Esophagus muscularis mucosa (tissue), 4 donors: Measurements from ENCODE around the gene FAM117B. TPM values are rescaled to one million over a fixed set of nuclear protein-coding genes. Genes with fewer than 3 reads are reported as not detected.
"Not testable (repeated sequence)": the region's sequence is repeated elsewhere in the genome, so short reads cannot be mapped to it uniquely, and the experiment has no call there.

Experiments
- DNase-seq: peaks from one replicate; pipeline ENCODE4 v3.0.0-alpha.2; 2017; ENCODE audit errors: extremely low spot score
- H3K27ac ChIP-seq, 4 donors: fragments of 200-600 bp; sonication (generic); replicated peaks in 1 of 4; 1 replicate in 3 of 4; 2 replicates in 1 of 4; pipeline ENCODE4 v1.5.1; 2016 to 2019; ENCODE audit warnings: mild to moderate bottlenecking in 1 of 4
- H3K27me3 ChIP-seq, 4 donors: fragments of 200-600 bp; sonication (generic); one replicate each; pipeline versions ENCODE4 v1.5.1 to v1.6.0; 2016 to 2019
- H3K36me3 ChIP-seq, 4 donors: fragments of 200-600 bp; sonication (generic); one replicate each; pipeline ENCODE4 v1.5.1; 2016 to 2019
- H3K4me1 ChIP-seq, 4 donors: fragments of 200-600 bp; sonication (generic); one replicate each; pipeline ENCODE4 v1.5.1; 2016 to 2019
- H3K4me3 ChIP-seq, 4 donors: fragments of 200-600 bp; sonication (generic); 1 replicate in 2 of 4; 2 replicates in 2 of 4; pipeline ENCODE4 v1.5.1; 2016 to 2019; ENCODE audit warnings: mild to moderate bottlenecking in 4 of 4, moderate library complexity in 1 of 4
- H3K9me3 ChIP-seq, 4 donors: fragments of 200-600 bp; sonication (generic); 1 replicate in 3 of 4; 2 replicates in 1 of 4; pipeline ENCODE4 v1.5.1; 2016 to 2019
- EP300 ChIP-seq: sonication (generic); formaldehyde crosslinking; IDR thresholded peaks from one replicate; pipeline ENCODE4 v1.6.1; 2017; ENCODE audit warnings: antibody characterized with exemption
- POLR2A ChIP-seq: fragments of 450-650 bp; IDR thresholded peaks from one replicate; pipeline ENCODE4 v1.6.1; 2017; ENCODE audit warnings: antibody characterized with exemption, moderate library complexity, mild to moderate bottlenecking, low read depth
- POLR2AphosphoS5 ChIP-seq, 2 donors: sonication (generic); formaldehyde crosslinking; IDR thresholded peaks; one replicate each; pipeline ENCODE4 v1.6.1; 2017; ENCODE audit warnings: antibody characterized with exemption in 2 of 2
- WGBS: methylation state at CpG from one replicate; pipeline ENCODE4 v1.1.5; 2018; 5-methylcytosine and 5-hydroxymethylcytosine counted together
- intact Hi-C: fragments of 100-400 bp; cut with DNase I; formaldehyde crosslinking; loops from one replicate; pipeline ENCODE4 v1.15.1; 2023
- total RNA-seq, 4 donors: library from RNA; depleted of rRNA; stranded (reverse); fragments of >200 nt; gene quantifications; one replicate each; pipeline versions ENCODE4 v1.1.0 to v1.2.1, GENCODE V29; 2016
- TF ChIP-seq, protein P1 (sequence below), 3 experiments: fragments of 200-600 bp in 2 of 3; fragments of 450-650 bp in 1 of 3; sonication (generic) in 2 of 3; IDR thresholded peaks; one replicate each; pipeline ENCODE4 v1.5.1; 2017 to 2019; ENCODE audit warnings: antibody characterized with exemption in 3 of 3, mild to moderate bottlenecking in 2 of 3, moderate library complexity in 1 of 3

Gene FAM117B
- total RNA-seq, 4 donors from 2014 or later = 2.8 to 5.0 (median 4.2) TPM

DNA sequence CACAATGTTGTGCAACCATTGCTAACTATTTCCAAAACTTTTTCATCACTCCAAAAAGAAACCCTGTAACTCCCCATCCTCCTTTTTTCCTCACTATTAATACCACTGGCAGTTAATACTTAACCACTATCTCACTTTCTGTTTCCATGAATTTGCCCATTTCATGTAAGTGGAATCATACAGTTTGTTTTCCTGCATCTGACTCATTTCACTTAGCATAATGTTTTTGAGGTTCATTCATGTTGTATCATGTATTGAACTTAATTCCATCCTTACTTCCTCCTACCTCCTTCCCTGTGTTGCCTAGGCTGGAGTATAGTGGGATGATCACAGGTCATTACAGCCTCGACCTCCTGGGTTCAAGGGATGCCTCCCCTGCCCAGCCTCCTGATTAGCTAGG is 68.3 kb downstream of the FAM117B start:
- Histone ChIP-seq H3K9me3 (no peaks in the 10 kb centered on the region), H3K4me3 (no peak overlapping the region), H3K27ac (no peak overlapping the region), H3K4me1 (no peaks in the 10 kb centered on the region), H3K36me3 (no peaks in the 10 kb centered on the region), H3K27me3 (no peaks in the 10 kb centered on the region)
- DNase-seq = no peak
- intact Hi-C loops = no loop called here
- WGBS = 79% methylated on average over 1 of the region's 1 CpG
- TF ChIP-seq POLR2A = no peak
- no peak for TF ChIP-seq EP300

DNA sequence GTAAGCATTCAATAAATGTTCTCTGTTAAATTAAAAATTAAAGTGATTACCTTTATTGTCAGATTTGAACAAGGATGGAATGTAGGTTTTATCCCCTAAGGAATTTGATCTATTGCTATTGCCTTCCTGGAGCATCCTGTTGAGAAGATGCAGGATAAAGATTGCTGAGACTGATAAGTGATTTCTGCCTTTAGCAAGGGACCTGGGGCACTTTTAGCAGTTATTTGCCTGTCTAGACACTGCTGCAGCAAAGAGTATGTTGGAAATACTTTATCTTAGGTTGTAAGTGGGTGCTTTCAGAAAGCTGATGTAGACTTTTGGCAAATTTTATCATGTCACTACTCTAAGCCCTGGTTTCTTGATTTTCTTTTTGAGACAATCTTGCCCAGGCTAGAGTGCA is 69.5 kb downstream of the FAM117B start:
- no peak for DNase-seq
- H3K27me3 ChIP-seq = no peaks in the 10 kb centered on the region
- no peaks in the 10 kb centered on the region for H3K36me3 ChIP-seq
- intact Hi-C loops = no loop called here
- H3K4me3 ChIP-seq = no peak overlapping the region
- TF ChIP-seq, protein P1, sequence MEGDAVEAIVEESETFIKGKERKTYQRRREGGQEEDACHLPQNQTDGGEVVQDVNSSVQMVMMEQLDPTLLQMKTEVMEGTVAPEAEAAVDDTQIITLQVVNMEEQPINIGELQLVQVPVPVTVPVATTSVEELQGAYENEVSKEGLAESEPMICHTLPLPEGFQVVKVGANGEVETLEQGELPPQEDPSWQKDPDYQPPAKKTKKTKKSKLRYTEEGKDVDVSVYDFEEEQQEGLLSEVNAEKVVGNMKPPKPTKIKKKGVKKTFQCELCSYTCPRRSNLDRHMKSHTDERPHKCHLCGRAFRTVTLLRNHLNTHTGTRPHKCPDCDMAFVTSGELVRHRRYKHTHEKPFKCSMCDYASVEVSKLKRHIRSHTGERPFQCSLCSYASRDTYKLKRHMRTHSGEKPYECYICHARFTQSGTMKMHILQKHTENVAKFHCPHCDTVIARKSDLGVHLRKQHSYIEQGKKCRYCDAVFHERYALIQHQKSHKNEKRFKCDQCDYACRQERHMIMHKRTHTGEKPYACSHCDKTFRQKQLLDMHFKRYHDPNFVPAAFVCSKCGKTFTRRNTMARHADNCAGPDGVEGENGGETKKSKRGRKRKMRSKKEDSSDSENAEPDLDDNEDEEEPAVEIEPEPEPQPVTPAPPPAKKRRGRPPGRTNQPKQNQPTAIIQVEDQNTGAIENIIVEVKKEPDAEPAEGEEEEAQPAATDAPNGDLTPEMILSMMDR (IDR thresholded peaks at IDR 0.05) = no peak
- TF ChIP-seq POLR2A (no peak), EP300 (no peak), POLR2AphosphoS5 (IDR thresholded peaks at IDR 0.05) (no peak)
- no peaks in the 10 kb centered on the region for H3K4me1 ChIP-seq
- no peak overlapping the region for H3K27ac ChIP-seq
- H3K9me3 ChIP-seq = no peaks in the 10 kb centered on the region

DNA sequence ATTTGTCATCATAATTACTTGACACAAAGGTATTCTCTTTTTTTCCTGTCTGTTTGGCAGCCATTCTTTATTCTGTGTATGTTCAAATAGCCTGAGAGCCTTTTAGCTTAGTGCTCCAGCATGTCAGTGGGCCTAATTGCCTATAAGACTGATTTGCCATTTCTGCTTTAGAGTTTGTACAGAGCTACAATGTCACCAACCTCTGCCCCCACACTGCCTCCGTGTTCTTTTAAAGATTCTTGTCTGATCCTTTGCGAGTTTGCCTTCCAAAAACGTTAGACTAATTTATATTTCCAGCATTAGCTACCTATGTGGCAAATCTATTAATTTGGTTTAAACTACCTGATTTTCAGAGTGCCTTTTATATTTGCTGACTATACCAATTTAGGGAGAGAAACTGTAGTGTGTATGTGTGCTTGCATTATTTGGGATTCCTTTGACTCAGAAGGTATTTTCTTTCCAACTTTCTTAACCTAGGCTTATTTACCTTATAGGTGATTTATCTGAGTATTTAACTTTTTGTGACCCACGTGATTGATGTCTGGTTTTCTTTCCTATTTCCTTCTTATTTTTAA is 70.8 kb downstream of the FAM117B start:
- WGBS = 81% methylated on average over 4 of the region's 4 CpGs

DNA sequence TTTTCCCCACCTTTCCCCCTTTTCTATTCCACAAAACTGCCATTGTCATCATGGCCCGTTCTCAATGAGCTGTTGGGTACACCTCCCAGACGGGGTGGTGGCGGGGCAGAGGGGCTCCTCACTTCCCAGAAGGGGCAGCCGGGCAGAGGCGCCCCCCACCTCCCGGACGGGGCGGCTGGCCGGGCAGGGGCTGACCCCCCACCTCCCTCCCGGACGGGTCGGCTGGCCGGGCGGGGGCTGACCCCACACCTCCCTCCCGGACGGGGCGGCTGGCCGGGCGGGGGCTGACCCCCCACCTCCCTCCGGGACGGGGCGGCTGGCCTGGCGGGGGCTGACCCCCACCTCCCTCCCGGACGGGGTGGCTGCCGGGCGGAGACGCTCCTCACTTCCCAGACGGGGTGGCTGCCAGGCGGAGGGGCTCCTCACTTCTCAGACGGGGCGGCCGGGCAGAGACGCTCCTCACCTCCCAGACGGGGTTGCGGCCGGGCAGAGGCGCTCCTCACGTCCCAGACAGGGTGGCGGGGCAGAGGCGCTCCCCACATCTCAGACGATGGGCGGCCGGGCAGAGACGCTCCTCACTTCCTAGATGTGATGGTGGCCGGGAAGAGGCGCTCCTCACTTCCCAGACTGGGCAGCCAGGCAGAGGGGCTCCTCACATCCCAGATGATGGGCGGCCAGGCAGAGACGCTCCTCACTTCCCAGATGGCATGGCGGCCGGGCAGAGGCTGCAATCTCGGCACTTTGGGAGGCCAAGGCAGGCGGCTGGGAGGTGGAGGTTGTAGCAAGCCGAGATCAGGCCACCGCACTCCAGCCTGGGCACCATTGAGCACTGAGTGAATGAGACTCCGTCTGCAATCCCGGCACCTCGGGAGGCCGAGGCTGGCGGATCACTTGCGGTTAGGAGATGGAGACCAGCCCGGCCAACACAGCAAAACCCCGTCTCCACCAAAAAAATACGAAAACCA is 80.5 kb downstream of the FAM117B start:
- H3K27me3 ChIP-seq, H3K27ac ChIP-seq, DNase-seq, intact Hi-C loops, H3K36me3 ChIP-seq, H3K4me3 ChIP-seq, H3K4me1 ChIP-seq: not testable (repeated sequence)
- 98% methylated on average over 41 of the region's 64 CpGs for WGBS
- peaks cover 0 to 21% (median 7%) of the 10 kb centered on the region in 4 donors for H3K9me3 ChIP-seq

More for the DNA sequence above, 70.8 kb downstream of the FAM117B start:
- Histone ChIP-seq H3K27me3 (no peaks in the 10 kb centered on the region), H3K9me3 (no peaks in the 10 kb centered on the region), H3K27ac (no peak overlapping the region), H3K4me3 (no peak overlapping the region), H3K4me1 (no peaks in the 10 kb centered on the region), H3K36me3 (no peaks in the 10 kb centered on the region)
- intact Hi-C loops = no loop called here
- TF ChIP-seq POLR2AphosphoS5 (IDR thresholded peaks at IDR 0.05) = no peak
- no peak for TF ChIP-seq EP300
- TF ChIP-seq POLR2A = no peak
- TF ChIP-seq, protein P1 (IDR thresholded peaks at IDR 0.05) = no peak
- DNase-seq = no peak

DNA sequence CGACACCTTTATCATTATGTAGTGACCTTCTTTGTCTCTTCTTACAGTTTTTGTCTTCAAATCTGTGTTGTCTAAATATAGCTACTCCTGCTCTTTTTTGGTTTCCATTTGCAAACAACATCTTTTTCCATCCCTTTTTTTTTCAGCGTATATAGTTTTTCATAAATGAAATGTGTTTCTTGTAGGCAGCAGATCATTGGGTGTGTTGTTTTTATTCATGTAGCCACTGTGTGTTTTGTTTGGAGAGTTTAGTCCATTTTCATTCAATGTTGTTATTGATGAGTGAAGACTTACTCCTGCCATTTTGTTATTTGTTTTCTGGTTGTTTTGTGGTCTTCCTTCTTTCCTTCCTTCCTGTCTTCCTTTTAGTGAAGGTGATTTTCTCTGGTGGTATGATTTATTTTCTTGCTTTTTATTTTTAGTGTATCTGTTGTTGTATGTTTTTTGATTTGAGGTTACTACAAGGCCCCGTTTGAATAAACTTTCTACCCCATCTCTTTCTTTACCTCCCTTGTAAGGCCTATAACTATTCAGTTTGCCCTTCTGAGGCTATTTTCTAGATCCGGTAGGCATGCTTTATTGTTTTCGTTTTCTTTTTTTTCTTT is 81.4 kb downstream of the FAM117B start:
- no peaks in the 10 kb centered on the region for H3K4me1 ChIP-seq
- no peaks in the 10 kb centered on the region for H3K27me3 ChIP-seq
- TF ChIP-seq, protein P1 (IDR thresholded peaks at IDR 0.05) = no peak
- no peak for TF ChIP-seq POLR2AphosphoS5 (IDR thresholded peaks at IDR 0.05)
- DNase-seq = no peak
- peaks cover 0 to 21% (median 7%) of the 10 kb centered on the region in 4 donors for H3K9me3 ChIP-seq
- H3K4me3 ChIP-seq = no peak overlapping the region
- no peak overlapping the region for H3K27ac ChIP-seq
- intact Hi-C loops = no loop called here
- H3K36me3 ChIP-seq = no peaks in the 10 kb centered on the region
- WGBS = 95% methylated on average over 5 of the region's 5 CpGs
